GM12801 (cell line): ENCODE results near the gene USP2.

Experiments
- CTCF ChIP-seq: IDR thresholded peaks from one replicate; pipeline ENCODE4 v1.5.1; 2011; ENCODE audit warnings: control low read depth; ENCODE audit not compliant: insufficient read length; ENCODE audit errors: extremely low read depth

USP2 gene

GRCh38 chr11:119363081-119363850 is 18.2 kb downstream of the USP2 start:
- no peak for TF ChIP-seq CTCF

DNA sequence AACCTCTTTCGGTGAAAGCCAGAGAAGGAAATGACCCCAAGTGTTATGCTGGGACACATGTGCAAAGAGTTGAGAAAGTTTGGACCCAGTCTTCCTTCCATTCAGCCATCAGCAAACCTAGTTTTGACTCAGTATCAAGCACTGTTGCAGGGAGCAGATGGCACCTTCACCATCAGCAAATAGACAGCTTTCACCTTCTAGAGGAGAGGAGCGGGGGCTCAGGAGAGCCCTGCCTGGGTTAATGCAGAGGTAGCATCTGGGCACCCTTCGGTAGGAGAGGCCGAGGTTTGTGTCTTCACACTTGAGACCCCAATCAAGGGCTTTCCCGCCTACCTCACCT is 18.8 kb downstream of the USP2 start:
- TF ChIP-seq CTCF: no peak

DNA sequence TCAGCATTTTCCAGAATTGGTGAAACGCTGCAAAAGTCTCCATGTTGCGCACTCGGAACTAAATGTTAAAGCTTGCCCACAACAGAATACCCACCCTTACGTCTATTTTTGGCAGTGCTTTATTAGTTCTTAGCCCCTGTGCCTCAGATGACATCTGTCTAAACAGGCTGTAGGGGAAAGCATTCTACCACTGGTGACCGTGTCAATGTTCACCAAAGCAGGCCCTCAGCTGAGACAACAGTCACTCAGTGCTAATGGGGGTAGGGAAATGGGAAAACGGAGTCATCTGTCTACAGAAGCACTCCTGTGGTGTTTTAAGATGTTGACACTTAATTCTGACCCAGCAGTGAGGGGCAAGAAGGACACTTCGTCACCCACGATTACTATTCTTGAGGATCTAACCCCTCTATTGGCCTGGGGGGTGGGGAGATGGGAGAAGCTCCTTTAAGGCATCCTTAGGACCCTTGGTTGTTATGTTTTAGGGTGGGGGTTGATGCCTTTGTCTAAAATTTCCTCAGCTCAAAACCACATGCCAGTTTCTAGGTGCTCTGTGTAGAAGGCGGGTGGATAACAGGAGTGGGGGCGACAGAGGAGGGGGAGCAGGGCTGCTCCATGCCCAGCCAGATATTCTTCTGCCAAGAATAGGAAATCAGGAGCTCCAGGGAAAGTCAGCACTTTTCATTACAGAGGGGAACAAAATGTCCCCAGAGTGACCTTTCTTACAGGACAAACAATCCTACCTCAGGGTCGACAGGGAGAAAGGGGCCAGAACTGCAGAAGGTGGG is 19.4 kb downstream of the USP2 start:
- TF ChIP-seq CTCF: no peak

GRCh38 chr11:119361056-119361787 is 20.3 kb downstream of the USP2 start:
- TF ChIP-seq CTCF: no peak

- TF ChIP-seq CTCF: no peak
Measured at GRCh38 chr11:119359365-119360214, 21.9 kb downstream of the USP2 start.

- no peak for TF ChIP-seq CTCF
Measured at GRCh38 chr11:119357074-119357473, 24.4 kb downstream of the USP2 start.
